Umbilical cord (tissue), 2 donors: Measurements from ENCODE around the gene PITPNM3. TPM values are rescaled to one million over a fixed set of nuclear protein-coding genes. Genes with fewer than 3 reads are reported as not detected.

Experiments used
- DNase-seq: peaks from one replicate; pipeline ENCODE4 v3.0.0-alpha.2; 2015; ENCODE audit warnings: low spot score
- total RNA-seq: library from RNA; depleted of rRNA; stranded (reverse); fragments of >200 nt; gene quantifications from one replicate; pipeline ENCODE4 v1.2.3, GENCODE V29; 2014; ENCODE audit warnings: low replicate concordance; ENCODE audit not compliant: insufficient read depth

Gene PITPNM3
- total RNA-seq, 1 donor from 2014 or later: 4.8 TPM

- no peak for DNase-seq
Measured at GRCh38 chr17:6463616-6464445, 92.5 kb downstream of the PITPNM3 start.

GRCh38 chr17:6462692-6463091 lies 93.7 kb downstream of the PITPNM3 start:
- DNase-seq: no peak

GRCh38 chr17:6461792-6462524 lies 94.4 kb downstream of the PITPNM3 start:
- DNase-seq: no peak

GRCh38 chr17:6461246-6461645 lies 95.1 kb downstream of the PITPNM3 start:
- DNase-seq: no peak

- no peak for DNase-seq
Measured at GRCh38 chr17:6460531-6461161, 95.7 kb downstream of the PITPNM3 start.

GRCh38 chr17:6458460-6458950 lies 97.8 kb downstream of the PITPNM3 start:
- no peak for DNase-seq

- DNase-seq: no peak
Measured at GRCh38 chr17:6457688-6458459, 98.5 kb downstream of the PITPNM3 start.

GRCh38 chr17:6456914-6457687 lies 99.3 kb downstream of the PITPNM3 start:
- DNase-seq: no peak

GRCh38 chr17:6456321-6456720 lies 100.0 kb downstream of the PITPNM3 start:
- DNase-seq: no peak

GRCh38 chr17:6455321-6455705 lies 101.0 kb downstream of the PITPNM3 start:
- DNase-seq: no peak

- DNase-seq: no peak
Measured at GRCh38 chr17:6454495-6455320, 101.6 kb downstream of the PITPNM3 start.

GRCh38 chr17:6453279-6454024 lies 102.9 kb downstream of the PITPNM3 start:
- no peak for DNase-seq

- no peak for DNase-seq
Measured at GRCh38 chr17:6452471-6453266, 103.7 kb downstream of the PITPNM3 start.

GRCh38 chr17:6450926-6451832 lies 105.2 kb downstream of the PITPNM3 start:
- DNase-seq: no peak

GRCh38 chr17:6449307-6449706 lies 107.0 kb downstream of the PITPNM3 start:
- no peak for DNase-seq

- DNase-seq: no peak
Measured at GRCh38 chr17:6448473-6448872, 107.9 kb downstream of the PITPNM3 start.

GRCh38 chr17:6446516-6447100 lies 109.7 kb downstream of the PITPNM3 start:
- no peak for DNase-seq
